Cerebellar cortex (tissue), 1 donor: ENCODE measurements around the gene CSPG4.
"Not testable (repeated sequence)": the region's sequence is repeated elsewhere in the genome, so short reads cannot be mapped to it uniquely, and the experiment has no call there.

Experiments used
- DNase-seq: peaks from one replicate; pipeline ENCODE4 v3.0.0-alpha.2; 2015; ENCODE audit warnings: low spot score

The CSPG4 gene

GRCh38 chr15:75712668-75713337 lies at the start of gene CSPG4:
CSPG4 (minus strand) TSS chr15:75712848; CDS start chr15:75712755, 93 bp downstream.
- no peak for DNase-seq

- not testable (repeated sequence) for DNase-seq
Observed at GRCh38 chr15:75762357-75762718, 49.7 kb upstream of the CSPG4 start.

GRCh38 chr15:75761446-75762356 lies 49.1 kb upstream of the CSPG4 start:
- no peak for DNase-seq

- no peak for DNase-seq
Observed at GRCh38 chr15:75760704-75761435, 48.2 kb upstream of the CSPG4 start.

GRCh38 chr15:75760131-75760520 lies 47.5 kb upstream of the CSPG4 start:
- not testable (repeated sequence) for DNase-seq

GRCh38 chr15:75759416-75760130 lies 46.9 kb upstream of the CSPG4 start:
- no peak for DNase-seq

- DNase-seq, result peak; percentile 95
Observed at GRCh38 chr15:75758071-75758872, 45.6 kb upstream of the CSPG4 start.

- not testable (repeated sequence) for DNase-seq
Observed at GRCh38 chr15:75754871-75755270, 42.2 kb upstream of the CSPG4 start.

- DNase-seq, result no peak
Observed at GRCh38 chr15:75753145-75753544, 40.5 kb upstream of the CSPG4 start.

- DNase-seq, result no peak
Observed at GRCh38 chr15:75751891-75752290, 39.2 kb upstream of the CSPG4 start.

- DNase-seq, result no peak
Observed at GRCh38 chr15:75751116-75751875, 38.6 kb upstream of the CSPG4 start.

- no peak for DNase-seq
Observed at GRCh38 chr15:75750261-75751050, 37.8 kb upstream of the CSPG4 start.

- DNase-seq, result no peak
Observed at GRCh38 chr15:75749820-75750219, 37.2 kb upstream of the CSPG4 start.

- not testable (repeated sequence) for DNase-seq
Observed at GRCh38 chr15:75748882-75749281, 36.2 kb upstream of the CSPG4 start.

- DNase-seq, result not testable (repeated sequence)
Observed at GRCh38 chr15:75747121-75747520, 34.5 kb upstream of the CSPG4 start.

GRCh38 chr15:75745305-75745704 lies 32.7 kb upstream of the CSPG4 start:
- DNase-seq, result no peak

GRCh38 chr15:75742346-75742745 lies 29.7 kb upstream of the CSPG4 start:
- DNase-seq, result not testable (repeated sequence)

- DNase-seq, result no peak
Observed at GRCh38 chr15:75739791-75740190, 27.1 kb upstream of the CSPG4 start.

GRCh38 chr15:75738647-75739325 lies 26.1 kb upstream of the CSPG4 start:
- peak; percentile 96 for DNase-seq
